Duodenal mucosa (tissue), 2 donors: Measurements from ENCODE around the gene HDAC6.

Experiments used
- H3K27ac ChIP-seq: one replicate; pipeline ENCODE4 v1.7.0; 2013; ENCODE audit warnings: low read depth, low read length
- H3K27me3 ChIP-seq, 2 donors: one replicate each; pipeline ENCODE4 v1.7.0; 2013; ENCODE audit warnings: low read length in 2 of 2, control low read depth in 1 of 2; ENCODE audit not compliant: insufficient read depth in 2 of 2, control insufficient read depth in 1 of 2
- H3K36me3 ChIP-seq, 2 donors: one replicate each; pipeline ENCODE4 v1.7.0; 2013; ENCODE audit warnings: low read length in 2 of 2, control low read depth in 1 of 2; ENCODE audit not compliant: insufficient read depth in 2 of 2, control insufficient read depth in 1 of 2
- H3K4me1 ChIP-seq, 2 donors: one replicate each; pipeline ENCODE4 v1.7.0; 2013; ENCODE audit warnings: low read length in 2 of 2, control low read depth in 1 of 2; ENCODE audit not compliant: insufficient read depth in 2 of 2, control insufficient read depth in 1 of 2
- H3K4me3 ChIP-seq, 2 donors: one replicate each; pipeline ENCODE4 v1.7.0; 2013; ENCODE audit warnings: low read length in 2 of 2, low read depth in 1 of 2
- H3K9ac ChIP-seq, 2 donors: one replicate each; pipeline ENCODE4 v1.7.0; 2013; ENCODE audit warnings: low read length in 2 of 2, low read depth in 1 of 2
- H3K9me3 ChIP-seq, 2 donors: one replicate each; pipeline ENCODE4 v1.7.0; 2013; ENCODE audit warnings: low read length in 2 of 2, control low read depth in 1 of 2; ENCODE audit not compliant: control insufficient read depth in 1 of 2

Gene HDAC6

DNA sequence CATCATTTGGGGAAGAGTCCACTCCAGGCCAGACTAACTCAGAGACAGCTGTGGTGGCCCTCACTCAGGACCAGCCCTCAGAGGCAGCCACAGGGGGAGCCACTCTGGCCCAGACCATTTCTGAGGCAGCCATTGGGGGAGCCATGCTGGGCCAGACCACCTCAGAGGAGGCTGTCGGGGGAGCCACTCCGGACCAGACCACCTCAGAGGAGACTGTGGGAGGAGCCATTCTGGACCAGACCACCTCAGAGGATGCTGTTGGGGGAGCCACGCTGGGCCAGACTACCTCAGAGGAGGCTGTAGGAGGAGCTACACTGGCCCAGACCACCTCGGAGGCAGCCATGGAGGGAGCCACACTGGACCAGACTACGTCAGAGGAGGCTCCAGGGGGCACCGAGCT is 21.2 kb downstream of the HDAC6 start:
- Histone ChIP-seq H3K27me3 (no peaks in the 10 kb centered on the region), H3K27ac (no peak overlapping the region), H3K4me3 (no peak overlapping the region), H3K4me1 (no peaks in the 10 kb centered on the region), H3K36me3 (peaks cover 12 to 42% of the 10 kb centered on the region in 2 donors), H3K9ac (no peak overlapping the region), H3K9me3 (no peaks in the 10 kb centered on the region)

DNA sequence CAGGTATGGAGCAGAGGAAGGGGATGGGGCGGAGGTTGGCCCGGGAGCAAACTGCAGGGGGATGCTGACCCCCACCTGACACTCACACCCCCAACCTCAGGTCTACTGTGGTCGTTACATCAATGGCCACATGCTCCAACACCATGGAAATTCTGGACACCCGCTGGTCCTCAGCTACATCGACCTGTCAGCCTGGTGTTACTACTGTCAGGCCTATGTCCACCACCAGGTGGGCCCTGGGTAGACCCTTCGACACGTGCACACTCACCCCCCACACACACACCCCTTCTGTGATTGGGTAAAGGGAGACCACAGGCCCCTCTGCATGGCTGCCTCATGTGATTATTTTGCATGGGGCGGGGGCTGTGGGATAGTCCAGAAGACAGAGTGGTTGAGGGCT is 22.2 kb downstream of the HDAC6 start:
- H3K4me3 ChIP-seq = no peak overlapping the region
- H3K9me3 ChIP-seq = no peaks in the 10 kb centered on the region
- no peaks in the 10 kb centered on the region for H3K27me3 ChIP-seq
- H3K27ac ChIP-seq = no peak overlapping the region
- H3K4me1 ChIP-seq = no peaks in the 10 kb centered on the region
- no peak overlapping the region for H3K9ac ChIP-seq
- peaks cover 12 to 32% of the 10 kb centered on the region in 2 donors for H3K36me3 ChIP-seq

DNA sequence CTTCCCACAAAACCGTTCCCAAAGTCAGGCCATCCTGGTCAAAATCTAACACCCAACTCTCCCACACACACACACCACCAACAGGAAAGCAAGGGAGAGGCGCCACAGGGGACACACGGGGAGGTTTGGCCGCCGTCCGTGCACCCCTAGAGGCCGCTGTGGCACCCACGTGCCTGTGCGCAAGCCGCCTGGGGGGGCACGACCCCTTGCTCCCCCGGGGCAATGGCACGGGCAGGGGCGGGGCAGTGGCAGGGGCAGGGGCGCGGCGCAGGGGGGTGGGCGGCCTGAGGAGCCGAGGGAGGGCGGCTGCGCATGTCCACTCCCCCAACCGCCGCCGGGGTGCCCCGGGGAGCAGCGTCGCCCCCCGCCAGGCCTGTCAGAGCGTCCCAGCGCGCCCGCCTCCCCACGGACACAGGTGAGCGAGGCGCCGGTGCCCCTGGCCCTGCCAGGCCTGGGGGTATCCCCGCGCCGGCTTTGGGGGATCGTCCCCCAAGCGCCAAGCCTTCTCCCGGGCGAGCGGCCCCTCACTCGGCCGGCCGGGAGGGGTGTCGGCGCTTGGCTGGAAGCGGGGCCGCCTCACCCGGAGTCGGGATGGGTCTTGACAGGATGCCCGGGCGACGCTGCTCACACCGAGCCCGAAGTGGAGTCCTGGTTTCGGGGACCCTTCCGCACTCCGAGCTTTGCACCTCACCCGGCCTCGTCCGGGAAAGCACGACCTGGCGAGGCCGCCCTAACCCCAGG is 24.4 kb downstream of the HDAC6 start, which contains the start of gene ERAS:
Gene ERAS, plus strand, starts transcription at position 379 of the 741 bp plus-strand sequence. CDS start 2,611 bp downstream, outside the sequence.
- Histone ChIP-seq H3K4me3 (no peak within 1 kb of the TSS), H3K9me3 (no peaks in the 10 kb centered on the region), H3K4me1 (no peaks in the 10 kb centered on the region), H3K36me3 (peaks cover 7 to 23% of the 10 kb centered on the region in 2 donors), H3K9ac (no peak within 1 kb of the TSS), H3K27ac (no peak within 1 kb of the TSS), H3K27me3 (peaks cover 0 to 3% of the 10 kb centered on the region in 2 donors)

DNA sequence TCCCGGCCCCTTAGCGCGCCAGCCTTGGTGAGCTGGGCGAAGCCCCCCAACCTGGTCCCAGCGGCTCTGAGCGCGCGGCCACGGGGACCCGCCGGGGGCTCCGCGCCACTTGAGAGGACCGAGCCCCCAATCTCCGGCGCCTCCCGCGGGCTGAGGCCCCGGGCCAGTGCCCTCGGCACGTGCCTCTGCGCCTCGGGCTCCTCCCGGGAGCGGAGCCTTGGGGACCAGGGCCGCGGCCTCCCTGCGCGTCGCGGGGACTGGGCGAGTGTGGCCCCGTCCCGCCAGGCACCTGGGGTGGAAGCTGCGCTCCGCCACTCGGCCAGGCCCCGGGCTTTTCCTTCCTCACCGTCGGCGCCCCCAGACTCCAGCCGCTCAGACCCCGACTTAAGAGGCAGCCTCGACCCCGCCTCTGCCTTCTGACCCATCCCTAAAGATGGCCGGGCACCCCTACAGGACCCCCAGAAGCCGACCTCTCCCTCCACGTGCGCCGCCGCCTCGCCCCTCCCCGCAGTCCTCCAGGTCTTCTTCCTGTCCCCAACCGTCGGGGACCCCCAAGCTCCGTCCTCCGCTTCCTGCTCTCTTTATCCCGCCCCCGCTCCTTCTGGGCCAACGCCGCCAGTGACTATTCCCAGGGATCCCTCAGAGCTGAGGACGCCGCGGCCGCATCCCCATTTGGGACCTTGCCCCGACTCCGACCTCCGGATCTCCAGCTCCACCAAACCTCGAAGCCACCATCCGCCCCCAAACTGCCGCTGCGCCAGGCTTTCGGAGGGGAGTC is 25.2 kb downstream of the HDAC6 start:
- Histone ChIP-seq H3K27me3 (peaks cover 0 to 6% of the 10 kb centered on the region in 2 donors), H3K27ac (no peak overlapping the region), H3K9ac (no peak overlapping the region), H3K4me3 (no peak overlapping the region), H3K9me3 (no peaks in the 10 kb centered on the region), H3K4me1 (no peaks in the 10 kb centered on the region), H3K36me3 (peaks cover 7 to 22% of the 10 kb centered on the region in 2 donors)

DNA sequence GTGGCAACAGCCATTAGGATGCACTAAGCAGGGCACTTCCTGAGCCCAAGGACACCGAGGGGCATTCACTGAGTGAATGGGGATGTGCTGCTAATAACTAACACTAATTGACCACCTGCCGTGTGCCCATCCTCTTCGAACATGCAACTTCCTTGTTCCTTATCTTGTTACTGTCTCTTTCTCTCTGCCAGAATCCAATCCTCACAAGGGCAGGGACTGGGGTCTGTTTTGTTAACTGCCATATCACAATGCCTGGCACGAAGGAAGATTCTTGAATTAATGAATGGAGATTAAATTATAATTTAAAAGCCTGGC is 25.7 kb downstream of the HDAC6 start:
- Histone ChIP-seq H3K9ac (no peak overlapping the region), H3K27ac (no peak overlapping the region), H3K4me1 (no peaks in the 10 kb centered on the region), H3K36me3 (peaks cover 7 to 17% of the 10 kb centered on the region in 2 donors), H3K4me3 (no peak overlapping the region), H3K9me3 (no peaks in the 10 kb centered on the region), H3K27me3 (peaks cover 0 to 6% of the 10 kb centered on the region in 2 donors)

DNA sequence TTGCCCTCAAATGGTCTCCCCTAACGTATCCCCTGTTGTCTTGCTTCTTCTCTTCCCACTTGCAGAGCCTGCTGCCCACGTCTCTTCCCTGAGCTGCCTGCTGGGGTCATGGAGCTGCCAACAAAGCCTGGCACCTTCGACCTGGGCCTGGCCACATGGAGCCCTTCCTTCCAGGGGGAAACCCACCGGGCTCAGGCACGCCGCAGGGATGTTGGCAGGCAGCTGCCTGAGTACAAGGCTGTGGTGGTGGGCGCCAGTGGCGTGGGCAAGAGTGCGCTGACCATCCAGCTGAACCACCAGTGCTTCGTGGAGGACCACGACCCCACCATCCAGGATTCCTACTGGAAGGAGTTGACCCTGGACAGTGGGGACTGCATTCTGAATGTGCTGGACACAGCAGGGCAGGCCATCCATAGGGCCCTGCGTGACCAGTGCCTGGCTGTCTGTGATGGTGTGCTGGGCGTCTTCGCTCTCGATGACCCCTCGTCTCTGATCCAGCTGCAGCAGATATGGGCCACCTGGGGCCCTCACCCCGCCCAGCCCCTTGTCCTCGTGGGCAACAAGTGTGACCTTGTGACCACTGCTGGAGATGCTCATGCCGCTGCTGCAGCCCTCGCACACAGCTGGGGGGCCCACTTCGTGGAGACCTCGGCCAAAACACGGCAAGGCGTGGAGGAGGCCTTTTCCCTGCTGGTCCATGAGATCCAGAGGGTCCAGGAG is 27.3 kb downstream of the HDAC6 start:
- peaks cover 0 to 3% of the 10 kb centered on the region in 2 donors for H3K36me3 ChIP-seq
- H3K9me3 ChIP-seq = no peaks in the 10 kb centered on the region
- no peak overlapping the region for H3K9ac ChIP-seq
- H3K4me1 ChIP-seq = no peaks in the 10 kb centered on the region
- peaks cover 0 to 6% of the 10 kb centered on the region in 2 donors for H3K27me3 ChIP-seq
- H3K27ac ChIP-seq = no peak overlapping the region
- H3K4me3 ChIP-seq = no peak overlapping the region

DNA sequence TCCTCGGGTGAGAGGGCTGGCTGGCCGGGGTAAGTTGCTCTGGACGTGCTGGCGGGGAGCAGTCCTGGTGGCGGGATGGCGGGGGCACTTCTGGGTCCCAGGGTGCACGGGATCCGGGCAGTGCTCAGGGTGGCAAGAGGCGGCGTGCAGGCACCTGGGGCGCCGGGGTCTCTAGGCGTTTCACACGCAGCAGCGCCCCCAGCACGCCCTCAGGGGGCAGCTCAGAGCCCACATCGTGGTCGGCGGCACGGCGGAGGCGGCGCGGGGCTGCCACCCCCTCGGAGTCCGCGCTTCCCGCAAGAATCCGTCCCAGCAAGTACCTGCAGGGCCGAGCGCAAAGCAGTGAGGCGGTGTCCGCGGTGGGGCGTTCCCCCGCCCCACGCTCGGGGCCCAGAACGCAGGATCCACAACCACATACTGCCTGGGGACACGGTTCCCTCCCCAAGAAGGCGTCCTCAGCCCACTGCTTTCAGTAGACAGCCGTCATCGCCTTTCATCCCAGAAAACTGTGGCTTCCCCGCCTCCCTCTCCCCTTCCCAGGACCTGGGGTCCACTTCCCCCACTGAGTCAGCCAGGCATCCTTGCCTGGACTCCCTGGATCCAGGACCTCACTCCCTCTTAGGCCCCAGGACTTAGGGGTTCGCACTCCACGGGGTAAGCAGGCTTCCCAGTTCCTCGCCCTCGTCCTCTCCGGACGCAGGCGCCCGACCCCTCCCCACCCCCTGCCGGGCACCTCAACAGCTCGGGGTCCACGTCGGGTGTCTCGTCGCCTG is 29.5 kb downstream of the HDAC6 start:
- H3K4me3 ChIP-seq = no peak overlapping the region
- no peaks in the 10 kb centered on the region for H3K9me3 ChIP-seq
- H3K36me3 ChIP-seq = no peaks in the 10 kb centered on the region
- H3K9ac ChIP-seq = no peak overlapping the region
- H3K4me1 ChIP-seq = peaks cover 0 to 3% of the 10 kb centered on the region in 2 donors
- H3K27ac ChIP-seq = no peak overlapping the region
- peaks cover 7 to 14% of the 10 kb centered on the region in 2 donors for H3K27me3 ChIP-seq

DNA sequence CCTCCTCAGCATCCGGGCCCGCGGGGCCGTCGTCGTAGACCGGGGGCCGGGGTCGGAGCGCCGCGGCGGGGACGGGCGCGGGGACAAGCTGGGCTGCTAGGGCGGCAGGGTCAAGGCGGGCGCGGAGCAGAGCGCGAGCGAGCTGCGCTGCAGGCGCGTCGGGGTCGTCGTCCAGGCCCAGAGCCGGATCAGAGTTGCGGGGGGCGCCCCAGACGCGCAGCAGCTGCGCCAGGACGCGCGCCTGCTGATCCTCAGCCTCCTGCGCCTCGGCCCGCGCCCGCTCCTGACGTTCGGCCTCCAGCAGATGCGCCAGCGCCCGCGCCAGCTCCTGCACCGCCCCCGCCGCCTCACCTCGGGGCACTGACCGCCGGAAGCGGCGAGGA is 30.0 kb downstream of the HDAC6 start:
- no peaks in the 10 kb centered on the region for H3K9me3 ChIP-seq
- H3K36me3 ChIP-seq = no peaks in the 10 kb centered on the region
- H3K4me1 ChIP-seq = peaks cover 0 to 3% of the 10 kb centered on the region in 2 donors
- H3K27me3 ChIP-seq = peaks cover 7 to 14% of the 10 kb centered on the region in 2 donors
- H3K27ac ChIP-seq = no peak overlapping the region
- no peak overlapping the region for H3K4me3 ChIP-seq
- no peak overlapping the region for H3K9ac ChIP-seq

DNA sequence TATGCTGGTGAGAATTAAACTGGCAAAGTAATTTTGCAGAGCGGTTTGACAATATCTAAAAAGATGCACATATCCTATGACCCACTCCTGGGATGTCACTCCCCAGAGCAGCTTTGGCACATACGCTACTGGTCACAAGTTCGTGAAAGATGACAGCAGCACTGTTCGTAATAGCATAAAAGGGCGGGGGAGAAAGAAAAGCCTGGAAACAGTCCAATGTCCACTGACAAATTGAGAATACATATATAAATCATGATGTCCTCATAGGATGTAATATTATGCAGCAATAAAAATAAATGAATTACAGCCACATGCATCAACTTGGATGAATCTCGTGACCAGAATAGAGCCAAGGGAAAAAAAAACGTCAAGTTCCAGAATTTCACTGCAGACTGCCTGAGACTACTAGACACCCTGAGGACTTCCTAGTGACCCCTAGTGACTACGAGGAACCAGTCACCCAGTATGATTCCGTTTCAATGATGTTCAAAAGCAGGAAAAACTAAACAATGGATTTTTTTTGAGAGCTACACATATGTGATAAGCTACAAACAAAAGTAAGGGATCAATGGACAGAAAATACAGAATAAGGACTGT is 31.8 kb downstream of the HDAC6 start:
- H3K4me1 ChIP-seq = peaks cover 0 to 3% of the 10 kb centered on the region in 2 donors
- H3K27ac ChIP-seq = no peak overlapping the region
- H3K27me3 ChIP-seq = peaks cover 7 to 14% of the 10 kb centered on the region in 2 donors
- no peaks in the 10 kb centered on the region for H3K36me3 ChIP-seq
- no peaks in the 10 kb centered on the region for H3K9me3 ChIP-seq
- no peak overlapping the region for H3K9ac ChIP-seq
- no peak overlapping the region for H3K4me3 ChIP-seq
